ENCODE data around the gene RGL4. TPM values are rescaled to one million over a fixed set of nuclear protein-coding genes. Genes with fewer than 3 reads are reported as not detected.
"Not testable (repeated sequence)": the region's sequence is repeated elsewhere in the genome, so short reads cannot be mapped to it uniquely, and the experiment has no call there.

The RGL4 gene, protein sequence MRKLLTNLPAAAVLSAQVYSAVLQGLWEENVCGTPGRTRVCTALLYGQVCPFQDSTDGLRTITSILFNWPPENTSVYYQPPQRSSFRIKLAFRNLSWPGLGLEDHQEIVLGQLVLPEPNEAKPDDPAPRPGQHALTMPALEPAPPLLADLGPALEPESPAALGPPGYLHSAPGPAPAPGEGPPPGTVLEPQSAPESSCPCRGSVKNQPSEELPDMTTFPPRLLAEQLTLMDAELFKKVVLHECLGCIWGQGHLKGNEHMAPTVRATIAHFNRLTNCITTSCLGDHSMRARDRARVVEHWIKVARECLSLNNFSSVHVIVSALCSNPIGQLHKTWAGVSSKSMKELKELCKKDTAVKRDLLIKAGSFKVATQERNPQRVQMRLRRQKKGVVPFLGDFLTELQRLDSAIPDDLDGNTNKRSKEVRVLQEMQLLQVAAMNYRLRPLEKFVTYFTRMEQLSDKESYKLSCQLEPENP
- 1 to 10 TPM in 1 of 2 donors, under 1 TPM in 1; 0.33 to 3.7 TPM for total RNA-seq
- polyA plus RNA-seq (ENCODE audit: insufficient read length in 2 of 2) = 1 to 10 TPM; 2.9 to 4.2 TPM
- long read RNA-seq, donor 1, partial matches to known transcripts = 8 of 8 reads
- long read RNA-seq, donor 1, other reads (novel, unspliced or antisense) = 0 of 8 reads
- long read RNA-seq, donor 2 = 0 reads
- long read RNA-seq, donor 3 = 0 reads
- long read RNA-seq, donor 4 = 0 reads

GRCh38 chr22:23690713-23691112 is at the start of gene RGL4:
Gene RGL4 (plus strand): TSS chr22:23691013. CDS start chr22:23692031, 1,018 bp downstream.
- H3K4me3 ChIP-seq (ENCODE audit: low read depth, low read length) = no peak within 1 kb of the TSS
- no peak within 1 kb of the TSS for H3K27ac ChIP-seq (ENCODE audit: low read depth, low read length)
- no peak for DNase-seq (ENCODE audit: low read depth in 4 of 6, low spot score in 6 of 6)
- 100% methylated on average over 1 of the region's 5 CpGs for WGBS (ENCODE audit: insufficient coverage)
- H3K36me3 ChIP-seq (ENCODE audit: control insufficient read depth, insufficient read depth, low read length) = peaks cover 60% of the 10 kb centered on the region
- H3K9me3 ChIP-seq (ENCODE audit: control insufficient read depth, insufficient read depth, low read length) = no peaks in the 10 kb centered on the region
- peaks cover under 1% of the 10 kb centered on the region for H3K4me1 ChIP-seq (ENCODE audit: control insufficient read depth, insufficient read depth, low read length)
- H3K27me3 ChIP-seq (ENCODE audit: control insufficient read depth, insufficient read depth, low read length) = no peaks in the 10 kb centered on the region

DNA sequence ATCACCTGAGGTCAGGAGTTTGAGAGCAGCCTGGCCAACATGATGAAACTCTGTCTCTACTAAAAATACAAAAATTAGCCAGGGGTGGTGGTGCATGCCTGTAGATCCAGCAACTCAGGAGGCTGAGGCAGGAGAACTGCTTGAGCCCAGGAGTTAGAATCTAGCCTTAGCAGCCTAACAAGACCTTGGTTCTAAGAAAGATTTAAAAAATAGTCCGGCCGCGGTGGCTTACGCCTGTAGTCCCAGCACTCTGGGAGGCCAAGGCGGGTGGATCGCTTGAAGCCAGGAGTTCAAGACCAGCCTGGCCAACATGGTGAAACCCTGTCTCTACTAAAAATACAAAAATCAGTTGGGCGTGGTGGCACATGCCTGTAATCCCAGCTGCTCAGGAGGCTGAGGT is 44.3 kb upstream of the RGL4 start:
- H3K4me1 ChIP-seq (ENCODE audit: control insufficient read depth, insufficient read depth, low read length); H3K9me3 ChIP-seq (ENCODE audit: control insufficient read depth, insufficient read depth, low read length); H3K27ac ChIP-seq (ENCODE audit: low read depth, low read length); H3K4me3 ChIP-seq (ENCODE audit: low read depth, low read length); DNase-seq (ENCODE audit: low read depth in 4 of 6, low spot score in 6 of 6); H3K27me3 ChIP-seq (ENCODE audit: control insufficient read depth, insufficient read depth, low read length): not testable (repeated sequence)
- H3K36me3 ChIP-seq (ENCODE audit: control insufficient read depth, insufficient read depth, low read length) = peaks cover 21% of the 10 kb centered on the region
- 96% methylated on average over 6 of the region's 7 CpGs for WGBS (ENCODE audit: insufficient coverage)

DNA sequence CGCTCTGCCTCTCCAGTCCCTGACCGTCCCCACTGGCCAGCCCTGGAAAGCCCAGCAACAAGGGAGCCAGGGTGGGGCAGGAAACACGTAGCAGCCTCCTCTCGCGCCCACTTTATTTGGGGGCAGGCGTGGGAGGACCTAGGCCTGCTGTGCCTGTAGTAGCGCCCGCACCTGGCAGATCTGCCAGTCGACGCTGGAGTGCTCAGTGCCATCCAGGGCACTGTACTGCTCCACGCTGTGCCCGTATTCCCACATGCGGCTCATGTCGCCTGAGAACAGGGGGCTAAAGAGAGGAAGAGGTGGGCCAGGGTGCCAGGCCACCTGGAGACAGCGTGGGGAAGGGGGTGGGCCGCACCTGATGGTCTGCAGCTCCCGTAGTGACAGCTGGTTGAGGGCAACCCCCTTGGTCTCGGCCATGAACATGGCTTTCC is 41.7 kb upstream of the RGL4 start:
- H3K36me3 ChIP-seq (ENCODE audit: control insufficient read depth, insufficient read depth, low read length) = peaks cover 42% of the 10 kb centered on the region
- H3K4me1 ChIP-seq (ENCODE audit: control insufficient read depth, insufficient read depth, low read length) = no peaks in the 10 kb centered on the region
- no peaks in the 10 kb centered on the region for H3K27me3 ChIP-seq (ENCODE audit: control insufficient read depth, insufficient read depth, low read length)
- H3K27ac ChIP-seq (ENCODE audit: low read depth, low read length) = no peak overlapping the region
- 92% methylated on average over 18 of the region's 18 CpGs for WGBS (ENCODE audit: insufficient coverage)
- H3K9me3 ChIP-seq (ENCODE audit: control insufficient read depth, insufficient read depth, low read length) = no peaks in the 10 kb centered on the region
- no peak for DNase-seq (ENCODE audit: low read depth in 4 of 6, low spot score in 6 of 6)
- H3K4me3 ChIP-seq (ENCODE audit: low read depth, low read length) = no peak overlapping the region

- WGBS (ENCODE audit: insufficient coverage) = 95% methylated on average over 5 of the region's 6 CpGs
- H3K36me3 ChIP-seq (ENCODE audit: control insufficient read depth, insufficient read depth, low read length) = peaks cover 51% of the 10 kb centered on the region
- DNase-seq (ENCODE audit: low read depth in 4 of 6, low spot score in 6 of 6) = no peak
- no peaks in the 10 kb centered on the region for H3K4me1 ChIP-seq (ENCODE audit: control insufficient read depth, insufficient read depth, low read length)
- no peaks in the 10 kb centered on the region for H3K27me3 ChIP-seq (ENCODE audit: control insufficient read depth, insufficient read depth, low read length)
- no peaks in the 10 kb centered on the region for H3K9me3 ChIP-seq (ENCODE audit: control insufficient read depth, insufficient read depth, low read length)
- no peak overlapping the region for H3K4me3 ChIP-seq (ENCODE audit: low read depth, low read length)
- H3K27ac ChIP-seq (ENCODE audit: low read depth, low read length) = no peak overlapping the region
Observed at GRCh38 chr22:23651676-23652075, 39.1 kb upstream of the RGL4 start.

DNA sequence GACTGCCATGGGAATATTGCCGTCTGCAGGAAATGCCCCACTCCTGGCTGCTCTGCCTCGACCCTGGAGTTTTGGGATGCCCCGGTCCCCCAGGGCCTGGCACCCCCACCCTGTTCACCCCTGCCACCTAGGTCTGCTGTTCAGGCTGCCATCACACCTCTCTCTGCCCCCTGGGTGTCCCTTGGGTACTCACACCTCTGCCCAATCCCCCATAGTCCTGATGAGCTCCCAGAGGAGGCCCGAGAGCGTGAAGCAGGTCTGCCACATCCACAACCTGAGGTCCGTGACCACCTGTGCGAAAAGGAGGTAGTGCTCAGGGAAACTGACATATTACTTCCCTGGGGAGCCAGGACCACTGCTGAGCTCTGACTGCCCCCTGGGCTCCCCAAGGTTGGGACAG is 38.5 kb upstream of the RGL4 start:
- WGBS (ENCODE audit: insufficient coverage) = 88% methylated on average over 6 of the region's 7 CpGs
- H3K27ac ChIP-seq (ENCODE audit: low read depth, low read length) = no peak overlapping the region
- no peaks in the 10 kb centered on the region for H3K4me1 ChIP-seq (ENCODE audit: control insufficient read depth, insufficient read depth, low read length)
- no peaks in the 10 kb centered on the region for H3K27me3 ChIP-seq (ENCODE audit: control insufficient read depth, insufficient read depth, low read length)
- no peak overlapping the region for H3K4me3 ChIP-seq (ENCODE audit: low read depth, low read length)
- H3K36me3 ChIP-seq (ENCODE audit: control insufficient read depth, insufficient read depth, low read length) = peaks cover 55% of the 10 kb centered on the region
- DNase-seq (ENCODE audit: low read depth in 4 of 6, low spot score in 6 of 6) = no peak
- no peaks in the 10 kb centered on the region for H3K9me3 ChIP-seq (ENCODE audit: control insufficient read depth, insufficient read depth, low read length)

DNA sequence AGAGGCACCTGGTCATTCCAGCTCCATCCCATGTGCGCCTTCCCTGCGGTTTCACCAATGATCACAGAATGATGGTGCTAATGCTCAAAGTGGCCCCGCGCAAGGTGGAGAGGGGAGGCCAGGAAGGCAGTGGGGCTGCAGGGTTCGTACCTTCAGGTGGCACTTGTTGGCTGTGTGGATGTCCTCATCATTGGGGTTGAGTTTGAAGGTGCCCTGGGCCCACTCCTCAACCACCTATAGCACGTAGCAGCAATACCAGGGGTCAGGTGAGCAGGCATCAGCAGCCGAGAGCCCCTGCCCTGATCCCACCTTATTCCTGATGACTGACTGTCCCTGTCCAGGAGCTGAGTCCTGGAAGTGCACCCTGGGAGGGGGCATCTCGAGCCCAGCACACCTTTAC is 38.1 kb upstream of the RGL4 start:
- Histone ChIP-seq H3K9me3 (ENCODE audit: control insufficient read depth, insufficient read depth, low read length) (no peaks in the 10 kb centered on the region), H3K27me3 (ENCODE audit: control insufficient read depth, insufficient read depth, low read length) (no peaks in the 10 kb centered on the region), H3K27ac (ENCODE audit: low read depth, low read length) (no peak overlapping the region), H3K36me3 (ENCODE audit: control insufficient read depth, insufficient read depth, low read length) (peaks cover 59% of the 10 kb centered on the region), H3K4me3 (ENCODE audit: low read depth, low read length) (no peak overlapping the region), H3K4me1 (ENCODE audit: control insufficient read depth, insufficient read depth, low read length) (no peaks in the 10 kb centered on the region)
- no peak for DNase-seq (ENCODE audit: low read depth in 4 of 6, low spot score in 6 of 6)
- WGBS (ENCODE audit: insufficient coverage) = 96% methylated on average over 8 of the region's 8 CpGs

DNA sequence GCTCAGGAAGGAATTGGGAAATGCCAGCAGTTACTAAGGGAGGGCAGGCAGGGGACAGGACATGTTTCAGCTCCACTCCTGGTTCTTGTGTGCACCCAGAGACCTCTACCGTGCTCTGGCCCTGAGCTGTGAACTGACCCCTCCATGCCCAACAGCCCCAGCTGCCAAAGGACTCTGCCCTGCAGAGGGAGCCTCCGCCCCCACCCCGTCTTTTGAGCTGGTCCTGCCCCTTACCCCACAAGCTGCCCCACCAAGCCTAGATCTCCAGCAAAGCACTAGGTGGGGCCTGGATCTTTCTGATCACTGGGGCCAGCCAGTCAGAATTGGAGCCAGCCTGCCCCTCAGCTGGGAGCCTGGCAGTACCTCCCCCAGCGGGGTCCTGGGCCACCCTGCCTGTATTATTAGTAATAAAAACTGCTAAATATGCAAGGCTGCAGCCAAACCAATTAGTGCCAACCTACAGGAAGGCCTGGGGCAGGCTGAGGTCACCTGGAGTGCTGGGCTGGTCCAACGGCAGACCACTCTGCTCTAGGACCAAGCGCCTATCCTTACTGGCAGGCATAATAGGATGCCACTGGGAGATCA is 34.8 kb upstream of the RGL4 start:
- no peak for DNase-seq (ENCODE audit: low read depth in 4 of 6, low spot score in 6 of 6)
- peaks cover 64% of the 10 kb centered on the region for H3K36me3 ChIP-seq (ENCODE audit: control insufficient read depth, insufficient read depth, low read length)
- no peak overlapping the region for H3K4me3 ChIP-seq (ENCODE audit: low read depth, low read length)
- 88% methylated on average over 4 of the region's 6 CpGs for WGBS (ENCODE audit: insufficient coverage)
- no peaks in the 10 kb centered on the region for H3K9me3 ChIP-seq (ENCODE audit: control insufficient read depth, insufficient read depth, low read length)
- no peaks in the 10 kb centered on the region for H3K27me3 ChIP-seq (ENCODE audit: control insufficient read depth, insufficient read depth, low read length)
- H3K27ac ChIP-seq (ENCODE audit: low read depth, low read length) = no peak overlapping the region
- no peaks in the 10 kb centered on the region for H3K4me1 ChIP-seq (ENCODE audit: control insufficient read depth, insufficient read depth, low read length)

GRCh38 chr22:23657727-23658126 is 33.1 kb upstream of the RGL4 start:
- Histone ChIP-seq H3K36me3 (ENCODE audit: control insufficient read depth, insufficient read depth, low read length) (peaks cover 57% of the 10 kb centered on the region), H3K9me3 (ENCODE audit: control insufficient read depth, insufficient read depth, low read length) (no peaks in the 10 kb centered on the region), H3K4me1 (ENCODE audit: control insufficient read depth, insufficient read depth, low read length) (no peaks in the 10 kb centered on the region), H3K4me3 (ENCODE audit: low read depth, low read length) (no peak overlapping the region), H3K27me3 (ENCODE audit: control insufficient read depth, insufficient read depth, low read length) (no peaks in the 10 kb centered on the region), H3K27ac (ENCODE audit: low read depth, low read length) (no peak overlapping the region)
- no peak for DNase-seq (ENCODE audit: low read depth in 4 of 6, low spot score in 6 of 6)
- 85% methylated on average over 5 of the region's 5 CpGs for WGBS (ENCODE audit: insufficient coverage)

GRCh38 chr22:23660381-23660780 is 30.4 kb upstream of the RGL4 start:
- not testable (repeated sequence) for H3K4me1 ChIP-seq (ENCODE audit: control insufficient read depth, insufficient read depth, low read length); H3K4me3 ChIP-seq (ENCODE audit: low read depth, low read length); H3K27ac ChIP-seq (ENCODE audit: low read depth, low read length); H3K27me3 ChIP-seq (ENCODE audit: control insufficient read depth, insufficient read depth, low read length); H3K9me3 ChIP-seq (ENCODE audit: control insufficient read depth, insufficient read depth, low read length); DNase-seq (ENCODE audit: low read depth in 4 of 6, low spot score in 6 of 6)
- WGBS (ENCODE audit: insufficient coverage) = 100% methylated on average over 1 of the region's 4 CpGs
- H3K36me3 ChIP-seq (ENCODE audit: control insufficient read depth, insufficient read depth, low read length) = peaks cover 44% of the 10 kb centered on the region

Data from spinal cord (tissue), 10 donors.